H1 (cell line): ENCODE results near the gene FLRT2. TPM values are rescaled to one million over a fixed set of nuclear protein-coding genes. Genes with fewer than 3 reads are reported as not detected.

Source experiments
- CTCF ChIA-PET: fragments of 300-600 bp; sonication (Branson Sonifier 250); formaldehyde crosslinking; loops from one replicate; lab custom pipeline; 2021; ENCODE audit not compliant: partially characterized antibody; lab: Charles Lee
- POLR2A ChIA-PET: fragments of 300-600 bp; sonication (Branson Sonifier 250); formaldehyde crosslinking; loops from one replicate; lab custom pipeline; 2021; ENCODE audit warnings: inconsistent platforms; ENCODE audit not compliant: partially characterized antibody; lab: Charles Lee
- DNase-seq, 2 experiments: peaks; one replicate each; pipeline versions ENCODE4 v3.0.0 to v3.0.0-alpha.2; 2010 to 2022; ENCODE audit warnings: low spot score in 2 of 2, low read depth in 1 of 2, mixed read lengths in 1 of 2
- FAIRE-seq: peaks from 2 replicates; lab custom pipeline; 2011; peaks lifted over from hg19 to GRCh38; lab: Jason Lieb, UNC
- H2AFZ ChIP-seq: 2 replicates; pipeline ENCODE4 v1.8.1; 2012; ENCODE audit warnings: low read length, inconsistent platforms
- H2AK5ac ChIP-seq: 2 replicates; pipeline ENCODE4 v1.6.1; 2013; ENCODE audit warnings: low read depth, low read length
- H2BK120ac ChIP-seq: replicated peaks from 2 replicates; pipeline ENCODE3; 2013; ENCODE audit warnings: low read depth, low read length, inconsistent platforms
- H2BK12ac ChIP-seq: 2 replicates; pipeline ENCODE4 v1.6.1; 2013; ENCODE audit warnings: low read depth, low read length
- H2BK15ac ChIP-seq: 2 replicates; pipeline ENCODE4 v1.6.1; 2013; ENCODE audit warnings: low read length
- H2BK20ac ChIP-seq: 2 replicates; pipeline ENCODE4 v1.6.1; 2013; ENCODE audit warnings: low read length
- H2BK5ac ChIP-seq: 2 replicates; pipeline ENCODE4 v1.6.1; 2013; ENCODE audit warnings: low read depth, low read length
- H3K14ac ChIP-seq: 2 replicates; pipeline ENCODE4 v1.6.1; 2013; ENCODE audit warnings: inconsistent platforms; ENCODE audit not compliant: insufficient read length
- H3K18ac ChIP-seq: 2 replicates; pipeline ENCODE4 v1.6.1; 2013; ENCODE audit warnings: low read length; ENCODE audit errors: extremely low read depth
- H3K23ac ChIP-seq: 2 replicates; pipeline ENCODE4 v1.6.1; 2013; ENCODE audit warnings: inconsistent platforms; ENCODE audit not compliant: insufficient read length
- H3K23me2 ChIP-seq: 2 replicates; pipeline ENCODE4 v1.6.1; 2013; ENCODE audit warnings: low read depth, low read length
- H3K27ac ChIP-seq: 2 replicates; pipeline ENCODE4 v1.6.1; 2011; ENCODE audit warnings: low read depth, low read length, inconsistent platforms
- H3K27me3 ChIP-seq, 4 experiments: replicated peaks in 1 of 4; 1 replicate in 1 of 4; 2 replicates in 3 of 4; pipeline versions ENCODE4 v1.6.1 to v1.8.1; 2011 to 2013; ENCODE audit warnings: low read length in 3 of 4, mild to moderate bottlenecking in 3 of 4, inconsistent platforms in 2 of 4, mixed read lengths in 2 of 4, moderate library complexity in 1 of 4; ENCODE audit not compliant: control insufficient read depth in 3 of 4, insufficient read depth in 3 of 4; ENCODE audit errors: extremely low read depth in 1 of 4
- H3K36me3 ChIP-seq, 4 experiments: 2 replicates each; pipeline versions ENCODE4 v1.6.1 to v1.8.1; 2011 to 2013; ENCODE audit warnings: mild to moderate bottlenecking in 4 of 4, low read length in 3 of 4, moderate library complexity in 2 of 4, control low read depth in 1 of 4, inconsistent platforms in 1 of 4; ENCODE audit not compliant: insufficient read depth in 4 of 4, control insufficient read depth in 2 of 4
- H3K4ac ChIP-seq: replicated peaks from 2 replicates; pipeline ENCODE3; 2013; ENCODE audit warnings: low read length, low read depth, mixed read lengths, inconsistent platforms; ENCODE audit not compliant: insufficient read length
- H3K4me1 ChIP-seq, 4 experiments: replicated peaks in 1 of 4; 1 replicate in 1 of 4; 2 replicates in 3 of 4; pipeline versions ENCODE4 v1.6.1 to v1.8.1; 2011 to 2013; ENCODE audit warnings: low read length in 3 of 4, inconsistent platforms in 2 of 4, mixed read lengths in 1 of 4; ENCODE audit not compliant: insufficient read depth in 4 of 4, control insufficient read depth in 3 of 4
- H3K4me2 ChIP-seq, 2 experiments: 2 replicates each; pipeline versions ENCODE4 v1.6.1 to v1.8.1; 2011 to 2013; ENCODE audit warnings: low read depth in 2 of 2, low read length in 2 of 2, control low read depth in 1 of 2, inconsistent platforms in 1 of 2, mild to moderate bottlenecking in 1 of 2; ENCODE audit not compliant: insufficient read depth in 1 of 2
- H3K4me3 ChIP-seq, 4 experiments: fragments of 200-600, 300-600 bp in 1 of 4; sonication (generic), shearing (Covaris generic), sonication (Bioruptor Twin) in 1 of 4; 2 replicates each; pipeline versions ENCODE4 v1.5.1 to v1.8.1; 2011 to 2016; ENCODE audit warnings: low read length in 4 of 4, low read depth in 3 of 4, control low read depth in 2 of 4, inconsistent platforms in 2 of 4, mild to moderate bottlenecking in 2 of 4, mixed read lengths in 1 of 4, moderate library complexity in 1 of 4; ENCODE audit not compliant: insufficient read depth in 2 of 4; ENCODE audit errors: extremely low read depth in 1 of 4
- H3K56ac ChIP-seq: replicated peaks from 2 replicates; pipeline ENCODE3; 2013; ENCODE audit warnings: low read depth, mild to moderate bottlenecking, mixed read lengths, low read length, inconsistent platforms; ENCODE audit not compliant: insufficient read length
- H3K79me1 ChIP-seq: 2 replicates; pipeline ENCODE4 v1.6.1; 2013; ENCODE audit warnings: low read depth, low read length, control low read depth
- H3K79me2 ChIP-seq, 2 experiments: 2 replicates each; pipeline versions ENCODE4 v1.6.1 to v1.8.1; 2012 to 2013; ENCODE audit warnings: low read length in 2 of 2, mild to moderate bottlenecking in 2 of 2, inconsistent platforms in 1 of 2; ENCODE audit not compliant: insufficient read depth in 2 of 2, control insufficient read depth in 1 of 2
- H3K9ac ChIP-seq, 4 experiments: replicated peaks in 1 of 4; 1 replicate in 1 of 4; 2 replicates in 3 of 4; pipeline versions ENCODE4 v1.6.1 to v1.8.1; 2011 to 2013; ENCODE audit warnings: low read depth in 3 of 4, low read length in 3 of 4, control low read depth in 2 of 4, mild to moderate bottlenecking in 2 of 4, moderate library complexity in 2 of 4, inconsistent platforms in 1 of 4; ENCODE audit errors: extremely low read depth in 1 of 4
- H3K9me3 ChIP-seq, 2 experiments: 2 replicates each; pipeline versions ENCODE4 v1.6.1 to v1.8.1; 2012 to 2013; ENCODE audit warnings: mild to moderate bottlenecking in 2 of 2, moderate library complexity in 2 of 2, control low read depth in 1 of 2, inconsistent platforms in 1 of 2, low read depth in 1 of 2, low read length in 1 of 2, mixed read lengths in 1 of 2; ENCODE audit not compliant: insufficient read depth in 2 of 2
- H4K20me1 ChIP-seq, 2 experiments: replicated peaks in 1 of 2; 2 replicates each; pipeline versions ENCODE3 to v1.8.1; 2011 to 2013; ENCODE audit warnings: inconsistent platforms in 2 of 2, low read length in 2 of 2, mild to moderate bottlenecking in 1 of 2; ENCODE audit not compliant: insufficient read depth in 2 of 2, control insufficient read depth in 1 of 2
- H4K5ac ChIP-seq: 2 replicates; pipeline ENCODE4 v1.6.1; 2013; ENCODE audit warnings: low read length, low read depth, mixed read lengths, inconsistent platforms; ENCODE audit not compliant: insufficient read length
- H4K8ac ChIP-seq: 2 replicates; pipeline ENCODE4 v1.8.0; 2013; ENCODE audit warnings: mild to moderate bottlenecking, moderate library complexity, low read length, inconsistent platforms; ENCODE audit not compliant: insufficient read depth; ENCODE audit errors: extremely low read depth
- H4K91ac ChIP-seq: replicated peaks from 2 replicates; pipeline ENCODE3; 2013; ENCODE audit warnings: low read length, mixed read lengths, inconsistent platforms; ENCODE audit not compliant: insufficient read length
- CBX5 ChIP-seq: fragments of 300-800, 300-1000 bp; sonication (generic); IDR thresholded peaks from 2 replicates; pipeline ENCODE4 v1.7.1; 2016; ENCODE audit warnings: antibody characterized with exemption, low read length, low read depth
- CEBPB ChIP-seq: IDR thresholded peaks from 2 replicates; pipeline ENCODE4 v1.6.1; 2012; ENCODE audit warnings: low read depth, low read length
- CHD2 ChIP-seq: IDR thresholded peaks from 2 replicates; pipeline ENCODE4 v1.6.1; 2012; ENCODE audit warnings: low read length, improper control_type of control experiment
- CTBP2 ChIP-seq: IDR thresholded peaks from 2 replicates; pipeline ENCODE4 v1.7.0; 2011; ENCODE audit warnings: borderline replicate concordance, mild to moderate bottlenecking, moderate library complexity, mixed read lengths, low read length; ENCODE audit not compliant: insufficient read depth, insufficient read length
- JUN ChIP-seq: IDR thresholded peaks from 2 replicates; pipeline ENCODE4 v1.6.1; 2011; ENCODE audit warnings: low read depth, mild to moderate bottlenecking, improper control_type of control experiment, low read length
- KDM1A ChIP-seq: fragments of 200-600, 300-600 bp; sonication (generic); IDR thresholded peaks from 2 replicates; pipeline ENCODE4 v1.7.1; 2016; ENCODE audit warnings: mild to moderate bottlenecking, low read length, borderline replicate concordance
- RFX5 ChIP-seq: IDR thresholded peaks from 2 replicates; pipeline ENCODE4 v1.6.1; 2011; ENCODE audit warnings: low read depth, low read length, improper control_type of control experiment, borderline replicate concordance
- SAP30 ChIP-seq: fragments of 300-600 bp; sonication (generic); IDR thresholded peaks from 2 replicates; pipeline ENCODE4 v1.7.1; 2012; ENCODE audit warnings: low read length, moderate library complexity, mild to moderate bottlenecking, inconsistent platforms; ENCODE audit not compliant: insufficient read depth, insufficient replicate concordance
- SP4 ChIP-seq: IDR thresholded peaks from 2 replicates; pipeline ENCODE4 v1.6.1; 2012; ENCODE audit warnings: low read length, inconsistent platforms
- TCF12 ChIP-seq: IDR thresholded peaks from 2 replicates; pipeline ENCODE4 v1.6.1; 2011; ENCODE audit warnings: low read depth, mild to moderate bottlenecking, low read length
- WGBS, 2 experiments: shearing (Covaris generic) in 1 of 2; methylation state at CpG; one replicate each; pipeline versions ENCODE4 v1.1.6 to v1.1.7; 2013 to 2015; ENCODE audit warnings: low lambda C conversion rate in 2 of 2, mixed read lengths in 2 of 2, inconsistent platforms in 1 of 2, low coverage in 1 of 2, missing lambda C conversion rate in 1 of 2; ENCODE audit not compliant: insufficient replicate concordance in 2 of 2, insufficient coverage in 1 of 2, insufficient read length in 1 of 2; ENCODE audit errors: extremely low coverage in 1 of 2, missing lambda C conversion rate in 1 of 2; 5-methylcytosine and 5-hydroxymethylcytosine counted together
- polyA plus RNA-seq, 7 experiments: library from polyadenylated mRNA; depleted of rRNA in 3 of 7; stranded (reverse) in 5 of 7; unstranded in 2 of 7; fragments of >200 nt in 5 of 7; fragments of 200-250 nt in 2 of 7; gene quantifications; 1 replicate in 5 of 7; 2 replicates in 1 of 7; 4 replicates in 1 of 7; pipeline versions ENCODE4 v1.2.1 to v1.2.3, GENCODE V29; 2011 to 2013; ENCODE audit warnings: missing spikeins in 2 of 7, mixed read lengths in 2 of 7
- total RNA-seq: library from RNA; stranded (reverse); fragmentation: NEBNext Ultra II Directional; extraction: Animal tissue kit (Norgen Biotek cat#: 25700); gene quantifications from 2 replicates; pipeline ENCODE4 v1.2.1, GENCODE V29; 2021
- TF ChIP-seq, protein P1 (sequence below): IDR thresholded peaks from 2 replicates; pipeline ENCODE4 v1.6.1; 2012; ENCODE audit warnings: inconsistent platforms

The FLRT2 gene
- total and polyA plus RNA-seq, 2 of the 8 experiments (the other 6 are each of a cell fraction or from before 2014, with no cell fraction given): 2.4 to 6.9 TPM

DNA sequence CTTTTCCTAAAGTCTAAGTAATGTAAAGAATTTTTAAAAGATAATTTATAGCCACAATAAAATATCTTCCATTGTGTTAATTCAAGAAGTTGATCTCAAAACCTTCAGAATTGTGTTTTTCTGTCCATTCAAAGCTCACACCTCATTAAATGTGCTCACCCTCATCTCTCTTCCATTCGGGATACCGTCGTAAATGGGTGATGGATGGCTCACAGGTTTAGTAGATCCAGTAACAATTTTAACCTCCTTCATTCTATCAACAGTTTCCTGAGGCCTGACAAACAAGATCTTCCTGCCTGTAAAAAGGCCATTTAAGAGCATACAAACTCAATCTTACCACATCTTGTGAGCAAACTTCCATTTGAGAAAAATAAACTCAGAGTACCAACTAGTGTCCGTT is 9.4 kb upstream of the FLRT2 start:
- Histone ChIP-seq H3K79me1 (no peaks in the 10 kb centered on the region), H4K20me1 (no peaks in the 10 kb centered on the region), H3K4ac (no peak overlapping the region), H3K56ac (no peak overlapping the region), H3K23ac (no peak overlapping the region), H2BK12ac (no peak overlapping the region), H3K23me2 (no peaks in the 10 kb centered on the region; the same call in 1 of the 2 replicates), H2BK5ac (no peak overlapping the region), H3K9me3 (no peaks in the 10 kb centered on the region), H3K4me2 (no peak overlapping the region), H2BK20ac (no peak overlapping the region), H4K8ac (no peak overlapping the region), H3K9ac (no peak overlapping the region), H2AK5ac (no peak overlapping the region), H2BK15ac (no peak overlapping the region), H3K14ac (no peak overlapping the region), H3K27ac (no peak overlapping the region), H4K91ac (no peak overlapping the region), H4K5ac (no peak overlapping the region), H3K79me2 (no peaks in the 10 kb centered on the region), H2AFZ (no peak overlapping the region), H3K18ac (no peak overlapping the region), H3K36me3 (no peaks in the 10 kb centered on the region), H2BK120ac (no peak overlapping the region), H3K4me1 (peaks cover 0 to 3% (median 3%) of the 10 kb centered on the region in 4 experiments; a peak in 2 of 7 replicates), H3K27me3 (no peaks in the 10 kb centered on the region), H3K4me3 (no peak overlapping the region)
- ChIA-PET CTCF (interaction anchor here (0.7 kb wide), 1 partner anchor 875 kb away, joined by 3 read pairs; no protein-coding TSS in a partner anchor), POLR2A (interaction anchor here (2.3 kb wide), 1 partner anchor 12 kb away, joined by 7 read pairs; no protein-coding TSS in a partner anchor)
- FAIRE-seq: no peak
- 96% methylated on average over 4 of the region's 4 CpGs; no CpG with 5 or more reads in 1 of the 2 experiments for WGBS, 2 experiments
- TF ChIP-seq RFX5: no peak
- no peak for TF ChIP-seq JUN
- no peak for TF ChIP-seq TCF12
- TF ChIP-seq, protein P1, sequence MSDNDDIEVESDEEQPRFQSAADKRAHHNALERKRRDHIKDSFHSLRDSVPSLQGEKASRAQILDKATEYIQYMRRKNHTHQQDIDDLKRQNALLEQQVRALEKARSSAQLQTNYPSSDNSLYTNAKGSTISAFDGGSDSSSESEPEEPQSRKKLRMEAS: no peak
- TF ChIP-seq CTBP2: no peak
- TF ChIP-seq SP4: no peak
- no peak for TF ChIP-seq CEBPB
- TF ChIP-seq CHD2: no peak
- TF ChIP-seq KDM1A: no peak
- TF ChIP-seq SAP30: no peak
- no peak for TF ChIP-seq CBX5
- DNase-seq: no peak
